Measurements from ENCODE around the gene C7orf33. TPM values are rescaled to one million over a fixed set of nuclear protein-coding genes. Genes with fewer than 3 reads are reported as not detected.

Gene C7orf33
- polyA plus RNA-seq, 2 of the 4 experiments (the other 2 are of a cell fraction) = not detected

- no peak overlapping the region for H3K4me3 ChIP-seq
- ATAC-seq (no peak), FAIRE-seq (no peak), DNase-seq (ENCODE audit: low read depth in 1 of 2, low spot score in 1 of 2) (no peak)
- WGBS (ENCODE audit: missing lambda C conversion rate) = 64% methylated on average over 10 of the region's 10 CpGs
- H3K4me2 ChIP-seq = no peak overlapping the region
- no peaks in the 10 kb centered on the region for H3K9me3 ChIP-seq
- H3K4me1 ChIP-seq = peaks cover 7% of the 10 kb centered on the region
- no peak overlapping the region for H3K27ac ChIP-seq
- ChIA-PET POLR2A (no interaction called here), CTCF (interaction anchor here (0.9 to 1.2 kb wide), 2 partner anchors 10 to 12 kb away, joined by 3 read pairs; no protein-coding TSS in a partner anchor)
- no peak for TF ChIP-seq CBX2 (IDR thresholded peaks at IDR 0.05; ENCODE audit: borderline replicate concordance, low read depth)
Observed at GRCh38 chr7:148623586-148624282, 33.2 kb downstream of the C7orf33 start.

GRCh38 chr7:148624735-148625134 lies 34.2 kb downstream of the C7orf33 start:
- Histone ChIP-seq H3K27ac (no peak overlapping the region), H3K4me2 (no peak overlapping the region), H3K4me3 (no peak overlapping the region), H3K9me3 (no peaks in the 10 kb centered on the region), H3K4me1 (peaks cover 7% of the 10 kb centered on the region)
- no peak for ATAC-seq
- TF ChIP-seq JUN (IDR thresholded peaks at IDR 0.05) (no peak), ELK1 (IDR thresholded peaks at IDR 0.05; ENCODE audit: low read depth, low read length) (no peak), USF2 (IDR thresholded peaks at IDR 0.05) (no peak), GATA3 (IDR thresholded peaks at IDR 0.05; ENCODE audit: borderline replicate concordance) (no peak), CTCF (IDR thresholded peaks at IDR 0.05) (no peak), HOXA7 (CRISPR knock-in tag; IDR thresholded peaks at IDR 0.05) (no peak)
- ChIA-PET CTCF (interaction anchor here (0.9 to 1.2 kb wide), 2 partner anchors 10 to 13 kb away, joined by 3 read pairs; no protein-coding TSS in a partner anchor), POLR2A (no interaction called here)
- WGBS (ENCODE audit: missing lambda C conversion rate) = 67% methylated on average over 4 of the region's 4 CpGs
- DNase-seq (ENCODE audit: low read depth in 1 of 2, low spot score in 1 of 2) = no peak
- no peak for FAIRE-seq

- Histone ChIP-seq H3K27ac (no peak overlapping the region), H3K9me3 (no peaks in the 10 kb centered on the region), H3K4me2 (no peak overlapping the region), H3K4me1 (peaks cover 7% of the 10 kb centered on the region), H3K4me3 (no peak overlapping the region)
- ChIA-PET POLR2A (no interaction called here), CTCF (interaction anchor here (1.2 kb wide), 1 partner anchor 11 kb away, joined by 3 read pairs; no protein-coding TSS in a partner anchor)
- WGBS (ENCODE audit: missing lambda C conversion rate) = 90% methylated on average over 3 of the region's 3 CpGs
- no peak for DNase-seq (ENCODE audit: low read depth in 1 of 2, low spot score in 1 of 2)
- no peak for FAIRE-seq
- no peak for ATAC-seq
- TF ChIP-seq RNF2 (IDR thresholded peaks at IDR 0.05; ENCODE audit: borderline replicate concordance, low read depth) (no peak), REST (IDR thresholded peaks at IDR 0.05) (no peak), CHD4 (IDR thresholded peaks at IDR 0.05; ENCODE audit: borderline replicate concordance) (no peak)
Observed at GRCh38 chr7:148625342-148625741, 34.8 kb downstream of the C7orf33 start.

Data from A549 (cell line).